22Rv1 (cell line): ENCODE measurements around the gene ASCL2.

ENCODE experiments used
- CTCF ChIP-seq: fragments of 450-650 bp; IDR thresholded peaks from 2 replicates; pipeline ENCODE4 v1.5.1; 2017; ENCODE audit warnings: mild to moderate bottlenecking
- ZFX ChIP-seq: fragments of 450-650 bp; IDR thresholded peaks from 2 replicates; pipeline ENCODE4 v1.6.1; 2017; ENCODE audit warnings: antibody characterized with exemption, borderline replicate concordance

GRCh38 chr11:2273311-2273710 lies 2.9 kb upstream of the ASCL2 start:
- TF ChIP-seq CTCF (no peak), ZFX (no peak)
